H1 (cell line): ENCODE measurements around the gene UBE4A. TPM values are rescaled to one million over a fixed set of nuclear protein-coding genes. Genes with fewer than 3 reads are reported as not detected.

Source experiments
- CHD1 ChIP-seq: IDR thresholded peaks from 2 replicates; pipeline ENCODE4 v1.6.1; 2012; ENCODE audit warnings: low read depth, low read length, improper control_type of control experiment
- CREB1 ChIP-seq: IDR thresholded peaks from 2 replicates; pipeline ENCODE4 v1.6.1; 2012; ENCODE audit warnings: inconsistent platforms
- CTCF ChIP-seq, 3 experiments: IDR thresholded peaks; 1 replicate in 2 of 3; 2 replicates in 1 of 3; pipeline versions ENCODE4 v1.5.1 to v1.6.1; 2011; ENCODE audit warnings: low read length in 3 of 3, mild to moderate bottlenecking in 3 of 3, inconsistent platforms in 2 of 3, low read depth in 1 of 3, moderate library complexity in 1 of 3; ENCODE audit not compliant: insufficient read depth in 1 of 3; ENCODE audit errors: control extremely low read depth in 1 of 3
- EZH2 ChIP-seq: fragments of 200-600 bp; sonication (generic); IDR thresholded peaks from 2 replicates; pipeline ENCODE4 v1.7.1; 2012; ENCODE audit warnings: low read depth, mild to moderate bottlenecking, moderate library complexity, low read length, inconsistent platforms; ENCODE audit not compliant: severe bottlenecking
- GABPA ChIP-seq: IDR thresholded peaks from 2 replicates; pipeline ENCODE4 v1.6.1; 2011; ENCODE audit warnings: mild to moderate bottlenecking, low read length, moderate library complexity, borderline replicate concordance; ENCODE audit not compliant: insufficient read depth
- JUN ChIP-seq: IDR thresholded peaks from 2 replicates; pipeline ENCODE4 v1.6.1; 2011; ENCODE audit warnings: low read depth, mild to moderate bottlenecking, improper control_type of control experiment, low read length
- KDM1A ChIP-seq: fragments of 200-600, 300-600 bp; sonication (generic); IDR thresholded peaks from 2 replicates; pipeline ENCODE4 v1.7.1; 2016; ENCODE audit warnings: mild to moderate bottlenecking, low read length, borderline replicate concordance
- KDM5A ChIP-seq: fragments of 200-600 bp; IDR thresholded peaks from 2 replicates; pipeline ENCODE4 v1.7.1; 2012; ENCODE audit warnings: mild to moderate bottlenecking, low read length, inconsistent platforms, mixed read lengths
- MAX ChIP-seq: IDR thresholded peaks from 2 replicates; pipeline ENCODE4 v1.6.1; 2012; ENCODE audit warnings: inconsistent platforms
- PHF8 ChIP-seq: fragments of 200-600 bp; sonication (generic); conservative IDR thresholded peaks from 2 replicates; pipeline ENCODE4 v1.7.1; 2012; ENCODE audit warnings: low read depth, mild to moderate bottlenecking, inconsistent platforms, low read length, moderate library complexity
- RAD21 ChIP-seq, 2 experiments: IDR thresholded peaks in 1 of 2; conservative IDR thresholded peaks in 1 of 2; 2 replicates each; pipeline ENCODE4 v1.6.1; 2011; ENCODE audit warnings: low read depth in 2 of 2, low read length in 2 of 2, improper control_type of control experiment in 1 of 2, inconsistent platforms in 1 of 2, mild to moderate bottlenecking in 1 of 2, moderate library complexity in 1 of 2
- RNF2 ChIP-seq: fragments of 200-900, 300-1000 bp; sonication (generic); IDR thresholded peaks from 2 replicates; pipeline ENCODE4 v1.7.1; 2016; ENCODE audit warnings: borderline replicate concordance, low read depth, mild to moderate bottlenecking, antibody characterized with exemption, low read length; ENCODE audit not compliant: poor library complexity, severe bottlenecking; ENCODE audit errors: missing control alignments
- SAP30 ChIP-seq: fragments of 300-600 bp; sonication (generic); IDR thresholded peaks from 2 replicates; pipeline ENCODE4 v1.7.1; 2012; ENCODE audit warnings: low read length, moderate library complexity, mild to moderate bottlenecking, inconsistent platforms; ENCODE audit not compliant: insufficient read depth, insufficient replicate concordance
- SP4 ChIP-seq: IDR thresholded peaks from 2 replicates; pipeline ENCODE4 v1.6.1; 2012; ENCODE audit warnings: low read length, inconsistent platforms
- TAF1 ChIP-seq: IDR thresholded peaks from 2 replicates; pipeline ENCODE4 v1.6.1; 2011; ENCODE audit warnings: mild to moderate bottlenecking, low read depth, low read length
- TAF7 ChIP-seq: optimal IDR thresholded peaks from 2 replicates; pipeline ENCODE3; 2011; ENCODE audit warnings: low read depth, mild to moderate bottlenecking, inconsistent platforms, low read length, moderate library complexity, borderline replicate concordance
- TBP ChIP-seq: IDR thresholded peaks from 2 replicates; pipeline ENCODE4 v1.6.1; 2011; ENCODE audit warnings: low read depth, low read length, improper control_type of control experiment
- polyA plus RNA-seq, 7 experiments: library from polyadenylated mRNA; depleted of rRNA in 3 of 7; stranded (reverse) in 5 of 7; unstranded in 2 of 7; fragments of >200 nt in 5 of 7; fragments of 200-250 nt in 2 of 7; gene quantifications; 1 replicate in 5 of 7; 2 replicates in 1 of 7; 4 replicates in 1 of 7; pipeline versions ENCODE4 v1.2.1 to v1.2.3, GENCODE V29; 2011 to 2013; ENCODE audit warnings: missing spikeins in 2 of 7, mixed read lengths in 2 of 7
- total RNA-seq: library from RNA; stranded (reverse); fragmentation: NEBNext Ultra II Directional; extraction: Animal tissue kit (Norgen Biotek cat#: 25700); gene quantifications from 2 replicates; pipeline ENCODE4 v1.2.1, GENCODE V29; 2021
- TF ChIP-seq, protein P1 (sequence below): IDR thresholded peaks from 2 replicates; pipeline ENCODE4 v1.6.1; 2012; ENCODE audit warnings: low read length, inconsistent platforms

Gene UBE4A
- total and polyA plus RNA-seq, 2 of the 8 experiments (the other 6 are each of a cell fraction or from before 2014, with no cell fraction given): 11.3 to 34.5 TPM

GRCh38 chr11:118401151-118401879 lies 41.9 kb downstream of the UBE4A start, which contains the start of gene ATP5MG (continued):
- TF ChIP-seq JUN (no peak), TAF1 (peak; percentile 68; the same call in 1 of the 2 replicates), TAF7 (no peak), MAX (peak; percentile 38; the same call in 1 of the 2 replicates), SAP30 (no peak), KDM5A (peak; percentile 64; the same call in 1 of the 2 replicates), TBP (peak; percentile 48), CREB1 (0 out of 2 replicates have a peak, but pooled peaks have one; percentile 44), CTCF (IDR thresholded peaks at IDR 0.05; ENCODE audit: control extremely low read depth in 1 of 3, insufficient read depth in 1 of 3, low read depth in 1 of 3, low read length in 3 of 3) (no peak), PHF8 (peak; percentile 57; the same call in 1 of the 2 replicates), CHD1 (no peak), KDM1A (no peak), EZH2 (no peak), SP4 (peak; percentile 100), RNF2 (no peak), GABPA (0 out of 2 replicates have a peak, but pooled peaks have one; percentile 18), RAD21 (IDR thresholded peaks at IDR 0.05 in 1 of 2, conservative IDR thresholded peaks at IDR 0.05 in 1 of 2; ENCODE audit: low read depth in 2 of 2, low read length in 2 of 2) (no peak)
- TF ChIP-seq, protein P1, sequence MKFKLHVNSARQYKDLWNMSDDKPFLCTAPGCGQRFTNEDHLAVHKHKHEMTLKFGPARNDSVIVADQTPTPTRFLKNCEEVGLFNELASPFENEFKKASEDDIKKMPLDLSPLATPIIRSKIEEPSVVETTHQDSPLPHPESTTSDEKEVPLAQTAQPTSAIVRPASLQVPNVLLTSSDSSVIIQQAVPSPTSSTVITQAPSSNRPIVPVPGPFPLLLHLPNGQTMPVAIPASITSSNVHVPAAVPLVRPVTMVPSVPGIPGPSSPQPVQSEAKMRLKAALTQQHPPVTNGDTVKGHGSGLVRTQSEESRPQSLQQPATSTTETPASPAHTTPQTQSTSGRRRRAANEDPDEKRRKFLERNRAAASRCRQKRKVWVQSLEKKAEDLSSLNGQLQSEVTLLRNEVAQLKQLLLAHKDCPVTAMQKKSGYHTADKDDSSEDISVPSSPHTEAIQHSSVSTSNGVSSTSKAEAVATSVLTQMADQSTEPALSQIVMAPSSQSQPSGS: peak; percentile 39; the same call in 1 of the 2 replicates
